Skin epidermis (tissue), 12 donors: ENCODE results near the gene CTIF.

Source experiments
- H3K27ac ChIP-seq, 21 experiments: fragments of 200-600 bp; sonication (generic) in 11 of 21; one replicate each; pipeline ENCODE4 v1.5.0; 2020; ENCODE audit warnings: mild to moderate bottlenecking in 3 of 21, inconsistent platforms in 2 of 21, moderate library complexity in 2 of 21
- H3K4me3 ChIP-seq, 7 experiments: fragments of 200-600 bp; sonication (generic) in 2 of 7; one replicate each; pipeline ENCODE4 v1.5.0; 2020; ENCODE audit warnings: inconsistent platforms in 2 of 7, mild to moderate bottlenecking in 2 of 7, moderate library complexity in 1 of 7

The CTIF gene

GRCh38 chr18:48613589-48614404 lies 75.0 kb downstream of the CTIF start:
- Histone ChIP-seq H3K4me3 (no peak overlapping the region), H3K27ac (no peak overlapping the region)

- H3K27ac ChIP-seq = no peak overlapping the region
Observed at GRCh38 chr18:48615566-48616401, 77.0 kb downstream of the CTIF start.

GRCh38 chr18:48616484-48617255 lies 77.8 kb downstream of the CTIF start:
- H3K4me3 ChIP-seq = no peak overlapping the region
- no peak overlapping the region for H3K27ac ChIP-seq

More at GRCh38 chr18:48615566-48616401, 77.0 kb downstream of the CTIF start:
- no peak overlapping the region for H3K4me3 ChIP-seq

- Histone ChIP-seq H3K27ac (no peak overlapping the region), H3K4me3 (no peak overlapping the region)
Observed at GRCh38 chr18:48617844-48618497, 79.1 kb downstream of the CTIF start.

GRCh38 chr18:48619016-48619415 lies 80.2 kb downstream of the CTIF start:
- no peak overlapping the region for H3K27ac ChIP-seq
- H3K4me3 ChIP-seq = no peak overlapping the region

- H3K4me3 ChIP-seq = no peak overlapping the region
- no peak overlapping the region for H3K27ac ChIP-seq
Observed at GRCh38 chr18:48619501-48619900, 80.7 kb downstream of the CTIF start.

GRCh38 chr18:48620071-48620470 lies 81.2 kb downstream of the CTIF start:
- Histone ChIP-seq H3K4me3 (no peak overlapping the region), H3K27ac (no peak overlapping the region)

GRCh38 chr18:48621240-48621639 lies 82.4 kb downstream of the CTIF start:
- Histone ChIP-seq H3K27ac (no peak overlapping the region), H3K4me3 (no peak overlapping the region)

GRCh38 chr18:48621815-48622555 lies 83.2 kb downstream of the CTIF start:
- peak overlapping the region in 1 of 21 experiments; percentile 30 for H3K27ac ChIP-seq
- no peak overlapping the region for H3K4me3 ChIP-seq

- Histone ChIP-seq H3K27ac (peak overlapping the region in 4 of 21 experiments; percentile 21 to 56 (median 42)), H3K4me3 (no peak overlapping the region)
Observed at GRCh38 chr18:48622911-48623431, 84.1 kb downstream of the CTIF start.

- peak overlapping the region in 3 of 21 experiments; percentile 21 to 53 (median 30) for H3K27ac ChIP-seq
- H3K4me3 ChIP-seq = no peak overlapping the region
Observed at GRCh38 chr18:48623468-48624235, 84.8 kb downstream of the CTIF start.

- H3K27ac ChIP-seq = no peak overlapping the region
Observed at GRCh38 chr18:48624856-48625255, 86.0 kb downstream of the CTIF start.

GRCh38 chr18:48627216-48627615 lies 88.4 kb downstream of the CTIF start:
- no peak overlapping the region for H3K4me3 ChIP-seq
- H3K27ac ChIP-seq = no peak overlapping the region

More at GRCh38 chr18:48624856-48625255, 86.0 kb downstream of the CTIF start:
- no peak overlapping the region for H3K4me3 ChIP-seq

GRCh38 chr18:48629730-48630324 lies 91.0 kb downstream of the CTIF start:
- Histone ChIP-seq H3K27ac (no peak overlapping the region), H3K4me3 (no peak overlapping the region)

- Histone ChIP-seq H3K27ac (no peak overlapping the region), H3K4me3 (no peak overlapping the region)
Observed at GRCh38 chr18:48631851-48632250, 93.0 kb downstream of the CTIF start.

- Histone ChIP-seq H3K27ac (no peak overlapping the region), H3K4me3 (no peak overlapping the region)
Observed at GRCh38 chr18:48632676-48633257, 93.9 kb downstream of the CTIF start.

GRCh38 chr18:48634491-48634890 lies 95.7 kb downstream of the CTIF start:
- H3K27ac ChIP-seq = no peak overlapping the region
- H3K4me3 ChIP-seq = no peak overlapping the region
